Body of pancreas (tissue), 4 donors: ENCODE measurements around the gene PIKFYVE.

Experiments
- POLR2A ChIP-seq, 3 donors: fragments of 450-650 bp; IDR thresholded peaks; one replicate each; pipeline ENCODE4 v1.6.1; 2016; ENCODE audit warnings: antibody characterized with exemption in 3 of 3, mild to moderate bottlenecking in 2 of 3
- TF ChIP-seq, protein P1 (sequence below), 7 experiments: fragments of 450-650 bp in 4 of 7; fragments of 200-600 bp in 3 of 7; sonication (generic) in 3 of 7; IDR thresholded peaks; one replicate each; pipeline ENCODE4 v1.5.1; 2016 to 2019; ENCODE audit warnings: antibody characterized with exemption in 7 of 7

DNA sequence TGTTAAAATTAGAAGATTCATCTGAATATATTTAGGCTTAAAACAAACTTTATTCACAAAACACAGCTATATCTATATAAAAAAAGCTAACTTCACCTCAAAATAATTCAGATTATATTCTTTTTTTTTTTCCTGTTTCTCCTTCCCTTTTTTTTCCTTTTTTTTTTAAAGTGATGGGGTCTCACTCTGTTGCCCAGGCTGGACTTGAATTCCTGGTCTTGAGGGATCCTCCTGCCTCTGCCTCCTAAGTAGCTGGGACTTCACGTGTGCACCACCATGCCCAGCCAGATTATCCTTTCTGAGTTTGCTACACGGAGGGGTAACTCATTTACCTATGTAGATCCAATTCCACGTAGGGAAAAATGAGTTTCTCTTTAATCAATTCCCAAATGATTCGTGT is 15.0 kb upstream of the PIKFYVE start:
- no peak for TF ChIP-seq POLR2A (IDR thresholded peaks at IDR 0.05)
- TF ChIP-seq, protein P1, sequence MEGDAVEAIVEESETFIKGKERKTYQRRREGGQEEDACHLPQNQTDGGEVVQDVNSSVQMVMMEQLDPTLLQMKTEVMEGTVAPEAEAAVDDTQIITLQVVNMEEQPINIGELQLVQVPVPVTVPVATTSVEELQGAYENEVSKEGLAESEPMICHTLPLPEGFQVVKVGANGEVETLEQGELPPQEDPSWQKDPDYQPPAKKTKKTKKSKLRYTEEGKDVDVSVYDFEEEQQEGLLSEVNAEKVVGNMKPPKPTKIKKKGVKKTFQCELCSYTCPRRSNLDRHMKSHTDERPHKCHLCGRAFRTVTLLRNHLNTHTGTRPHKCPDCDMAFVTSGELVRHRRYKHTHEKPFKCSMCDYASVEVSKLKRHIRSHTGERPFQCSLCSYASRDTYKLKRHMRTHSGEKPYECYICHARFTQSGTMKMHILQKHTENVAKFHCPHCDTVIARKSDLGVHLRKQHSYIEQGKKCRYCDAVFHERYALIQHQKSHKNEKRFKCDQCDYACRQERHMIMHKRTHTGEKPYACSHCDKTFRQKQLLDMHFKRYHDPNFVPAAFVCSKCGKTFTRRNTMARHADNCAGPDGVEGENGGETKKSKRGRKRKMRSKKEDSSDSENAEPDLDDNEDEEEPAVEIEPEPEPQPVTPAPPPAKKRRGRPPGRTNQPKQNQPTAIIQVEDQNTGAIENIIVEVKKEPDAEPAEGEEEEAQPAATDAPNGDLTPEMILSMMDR (IDR thresholded peaks at IDR 0.05) = no peak
